ENCODE data around the gene DSE.

- TF ChIP-seq CTCF (IDR thresholded peaks at IDR 0.05; ENCODE audit: insufficient read depth, low read length, poor library complexity, severe bottlenecking) = no peak
- no peak for TF ChIP-seq EZH2phosphoT487 (conservative IDR thresholded peaks at IDR 0.05; ENCODE audit: low read length)
These were observed 87.5 kb downstream of the DSE start for GRCh38 chr6:116458264-116458663.
